Suppressor macrophage (primary cell): ENCODE data around the gene ARHGAP18.

Experiments
- DNase-seq, 4 experiments: peaks; one replicate each; pipeline ENCODE4 v3.0.0-alpha.2; 2020 to 2022

The ARHGAP18 gene

GRCh38 chr6:129719692-129720091 is 9.7 kb upstream of the ARHGAP18 start:
- no peak for DNase-seq

GRCh38 chr6:129717277-129717676 is 7.3 kb upstream of the ARHGAP18 start:
- peak in 3 of 4 experiments; percentile 37 to 58 (median 58) for DNase-seq

- no peak for DNase-seq
Observed at GRCh38 chr6:129713806-129714333, 3.9 kb upstream of the ARHGAP18 start.

- DNase-seq = no peak
Observed at GRCh38 chr6:129711271-129711631, 1.3 kb upstream of the ARHGAP18 start.

- DNase-seq = no peak
Observed at GRCh38 chr6:129710450-129711270, 683 bp upstream of the ARHGAP18 start.

GRCh38 chr6:129709196-129709768 is 695 bp downstream of the ARHGAP18 start:
- peak in 1 of 4 experiments; percentile 9 for DNase-seq

GRCh38 chr6:129708496-129709195 is 1.3 kb downstream of the ARHGAP18 start:
- no peak for DNase-seq

- peak in 2 of 4 experiments; percentile 17 to 25 for DNase-seq
Observed at GRCh38 chr6:129707882-129708495, 2.0 kb downstream of the ARHGAP18 start.

- no peak for DNase-seq
Observed at GRCh38 chr6:129707028-129707427, 2.9 kb downstream of the ARHGAP18 start.

GRCh38 chr6:129705212-129705611 is 4.8 kb downstream of the ARHGAP18 start:
- DNase-seq = peak in 1 of 4 experiments; percentile 37

- no peak for DNase-seq
Observed at GRCh38 chr6:129704708-129705107, 5.3 kb downstream of the ARHGAP18 start.

- peak in 1 of 4 experiments; percentile 47 for DNase-seq
Observed at GRCh38 chr6:129701721-129702455, 8.1 kb downstream of the ARHGAP18 start.

GRCh38 chr6:129700666-129701065 is 9.3 kb downstream of the ARHGAP18 start:
- DNase-seq = no peak

- DNase-seq = peak in 3 of 4 experiments; percentile 35 to 61 (median 51)
Observed at GRCh38 chr6:129699659-129700058, 10.3 kb downstream of the ARHGAP18 start.

GRCh38 chr6:129698430-129698829 is 11.5 kb downstream of the ARHGAP18 start:
- DNase-seq = no peak

GRCh38 chr6:129697788-129698187 is 12.2 kb downstream of the ARHGAP18 start:
- DNase-seq = no peak

GRCh38 chr6:129696843-129697242 is 13.1 kb downstream of the ARHGAP18 start:
- DNase-seq = peak in 3 of 4 experiments; percentile 43 to 64 (median 57)

- DNase-seq = no peak
Observed at GRCh38 chr6:129696028-129696418, 14.0 kb downstream of the ARHGAP18 start.

GRCh38 chr6:129695373-129696027 is 14.5 kb downstream of the ARHGAP18 start:
- peak in 3 of 4 experiments; percentile 30 to 60 (median 45) for DNase-seq

- no peak for DNase-seq
Observed at GRCh38 chr6:129694036-129694435, 15.9 kb downstream of the ARHGAP18 start.

- no peak for DNase-seq
Observed at GRCh38 chr6:129692467-129692866, 17.5 kb downstream of the ARHGAP18 start.
